ENCODE results near the gene PAX2. TPM values are rescaled to one million over a fixed set of nuclear protein-coding genes. Genes with fewer than 3 reads are reported as not detected.

Gene PAX2
- polyA plus RNA-seq, 2 donors = not detected

GRCh38 chr10:100750291-100751210 lies 5.2 kb downstream of the PAX2 start:
- Histone ChIP-seq H3K36me3 (ENCODE audit: control insufficient read depth in 2 of 2, insufficient read depth in 2 of 2, low read length in 1 of 2) (no peaks in the 10 kb centered on the region), H3K27me3 (ENCODE audit: control insufficient read depth in 1 of 2, insufficient read depth in 2 of 2, low read length in 2 of 2) (peaks cover 3 to 53% of the 10 kb centered on the region in 2 donors), H3K9me3 (ENCODE audit: control insufficient read depth in 2 of 2, insufficient read depth in 1 of 2, low read depth in 1 of 2, low read length in 1 of 2) (no peaks in the 10 kb centered on the region), H3K27ac (ENCODE audit: low read depth in 2 of 2, low read length in 1 of 2) (no peak overlapping the region), H3K4me1 (ENCODE audit: control insufficient read depth in 2 of 2, insufficient read depth in 2 of 2, low read length in 1 of 2) (peaks cover 8 to 10% of the 10 kb centered on the region in 2 donors), H3K4me3 (ENCODE audit: low read depth in 1 of 2, low read length in 2 of 2) (no peak overlapping the region)
- 8% methylated on average over 37 of the region's 37 CpGs for WGBS, 2 donors

GRCh38 chr10:100751211-100751933 lies 6.0 kb downstream of the PAX2 start:
- Histone ChIP-seq H3K27ac (ENCODE audit: low read depth in 2 of 2, low read length in 1 of 2) (no peak overlapping the region), H3K4me3 (ENCODE audit: low read depth in 1 of 2, low read length in 2 of 2) (no peak overlapping the region), H3K36me3 (ENCODE audit: control insufficient read depth in 2 of 2, insufficient read depth in 2 of 2, low read length in 1 of 2) (no peaks in the 10 kb centered on the region), H3K9me3 (ENCODE audit: control insufficient read depth in 2 of 2, insufficient read depth in 1 of 2, low read depth in 1 of 2, low read length in 1 of 2) (no peaks in the 10 kb centered on the region), H3K4me1 (ENCODE audit: control insufficient read depth in 2 of 2, insufficient read depth in 2 of 2, low read length in 1 of 2) (peaks cover 3 to 8% of the 10 kb centered on the region in 2 donors), H3K27me3 (ENCODE audit: control insufficient read depth in 1 of 2, insufficient read depth in 2 of 2, low read length in 2 of 2) (peaks cover 0 to 47% of the 10 kb centered on the region in 2 donors)
- 34 to 37% methylated on average over 7 of the region's 7 CpGs for WGBS, 2 donors

DNA sequence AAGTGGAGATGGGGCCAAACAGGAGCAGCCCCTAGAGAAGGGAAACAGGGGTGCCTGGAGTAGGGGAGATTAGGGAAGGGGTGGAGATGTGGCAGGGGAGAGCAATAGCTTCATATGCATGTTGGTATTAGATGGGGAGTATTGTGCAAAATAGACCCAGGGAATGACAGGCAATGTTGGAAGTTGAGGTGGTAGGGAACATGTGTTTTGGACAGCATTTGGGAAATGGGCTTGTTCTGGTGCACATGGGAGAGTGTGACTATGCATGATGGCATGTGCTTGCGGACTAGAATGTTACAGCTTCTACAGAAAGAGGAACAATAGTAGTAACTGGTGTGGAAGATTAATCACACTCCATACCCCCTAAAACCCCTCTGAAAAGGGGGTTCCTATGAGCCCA lies 10.4 kb downstream of the PAX2 start:
- WGBS, 2 donors = 88 to 94% methylated on average over 1 of the region's 1 CpG
- H3K27ac ChIP-seq (ENCODE audit: low read depth in 2 of 2, low read length in 1 of 2) = no peak overlapping the region
- no peaks in the 10 kb centered on the region for H3K36me3 ChIP-seq (ENCODE audit: control insufficient read depth in 2 of 2, insufficient read depth in 2 of 2, low read length in 1 of 2)
- no peak overlapping the region for H3K4me3 ChIP-seq (ENCODE audit: low read depth in 1 of 2, low read length in 2 of 2)
- H3K9me3 ChIP-seq (ENCODE audit: control insufficient read depth in 2 of 2, insufficient read depth in 1 of 2, low read depth in 1 of 2, low read length in 1 of 2) = no peaks in the 10 kb centered on the region
- H3K4me1 ChIP-seq (ENCODE audit: control insufficient read depth in 2 of 2, insufficient read depth in 2 of 2, low read length in 1 of 2) = no peaks in the 10 kb centered on the region
- peaks cover 4 to 16% of the 10 kb centered on the region in 2 donors for H3K27me3 ChIP-seq (ENCODE audit: control insufficient read depth in 1 of 2, insufficient read depth in 2 of 2, low read length in 2 of 2)

GRCh38 chr10:100759331-100759730 lies 13.9 kb downstream of the PAX2 start:
- H3K4me3 ChIP-seq (ENCODE audit: low read depth in 1 of 2, low read length in 2 of 2) = no peak overlapping the region
- H3K4me1 ChIP-seq (ENCODE audit: control insufficient read depth in 2 of 2, insufficient read depth in 2 of 2, low read length in 1 of 2) = no peaks in the 10 kb centered on the region
- no peaks in the 10 kb centered on the region for H3K36me3 ChIP-seq (ENCODE audit: control insufficient read depth in 2 of 2, insufficient read depth in 2 of 2, low read length in 1 of 2)
- 42 to 57% methylated on average over 4 of the region's 4 CpGs for WGBS, 2 donors
- no peak overlapping the region for H3K27ac ChIP-seq (ENCODE audit: low read depth in 2 of 2, low read length in 1 of 2)
- peaks cover 4 to 8% of the 10 kb centered on the region in 2 donors for H3K27me3 ChIP-seq (ENCODE audit: control insufficient read depth in 1 of 2, insufficient read depth in 2 of 2, low read length in 2 of 2)
- H3K9me3 ChIP-seq (ENCODE audit: control insufficient read depth in 2 of 2, insufficient read depth in 1 of 2, low read depth in 1 of 2, low read length in 1 of 2) = no peaks in the 10 kb centered on the region

DNA sequence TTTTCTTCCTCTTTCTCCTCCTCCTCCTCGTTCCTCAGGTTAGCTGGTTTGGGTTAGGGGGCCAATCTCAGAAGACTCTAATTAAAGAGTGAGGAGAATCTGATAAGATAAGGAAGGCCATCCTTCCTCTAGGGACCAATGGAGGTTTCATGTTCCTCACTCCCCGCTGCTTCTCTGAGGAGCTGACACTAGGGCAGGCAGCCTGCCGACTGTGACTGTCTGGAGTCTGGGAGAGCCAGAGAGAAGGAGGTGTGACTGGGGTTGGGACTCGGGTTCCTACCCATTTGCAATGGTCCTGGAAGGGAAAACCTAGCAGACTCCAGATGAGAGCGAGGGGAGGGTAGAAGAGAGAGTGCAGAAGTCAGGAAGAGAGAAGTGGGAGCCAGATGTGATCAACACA lies 15.3 kb downstream of the PAX2 start:
- Histone ChIP-seq H3K4me1 (ENCODE audit: control insufficient read depth in 2 of 2, insufficient read depth in 2 of 2, low read length in 1 of 2) (no peaks in the 10 kb centered on the region), H3K9me3 (ENCODE audit: control insufficient read depth in 2 of 2, insufficient read depth in 1 of 2, low read depth in 1 of 2, low read length in 1 of 2) (no peaks in the 10 kb centered on the region), H3K27me3 (ENCODE audit: control insufficient read depth in 1 of 2, insufficient read depth in 2 of 2, low read length in 2 of 2) (peaks cover 4 to 6% of the 10 kb centered on the region in 2 donors), H3K36me3 (ENCODE audit: control insufficient read depth in 2 of 2, insufficient read depth in 2 of 2, low read length in 1 of 2) (no peaks in the 10 kb centered on the region), H3K27ac (ENCODE audit: low read depth in 2 of 2, low read length in 1 of 2) (no peak overlapping the region), H3K4me3 (ENCODE audit: low read depth in 1 of 2, low read length in 2 of 2) (no peak overlapping the region)
- WGBS, 2 donors = 33 to 34% methylated on average over 5 of the region's 5 CpGs

DNA sequence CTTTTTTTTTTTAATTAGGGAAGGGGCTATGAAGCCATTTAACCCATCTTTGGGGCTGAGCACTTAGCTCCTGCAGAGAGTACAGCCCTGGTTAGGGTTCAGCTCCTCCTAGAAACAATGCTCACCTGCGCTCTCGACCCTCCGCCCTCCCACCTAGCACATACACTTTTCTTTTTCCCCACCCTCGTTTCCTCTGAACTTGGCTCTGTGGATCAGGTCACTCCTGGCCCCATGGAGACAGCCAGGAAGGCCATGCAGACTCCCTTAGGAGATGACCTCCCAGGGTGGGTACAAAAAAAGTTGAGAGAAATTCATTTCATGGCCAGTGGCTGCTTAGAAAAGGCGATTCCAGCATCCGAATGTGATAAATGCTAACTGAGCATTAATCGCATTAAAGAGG lies 15.8 kb downstream of the PAX2 start:
- no peaks in the 10 kb centered on the region for H3K36me3 ChIP-seq (ENCODE audit: control insufficient read depth in 2 of 2, insufficient read depth in 2 of 2, low read length in 1 of 2)
- H3K27ac ChIP-seq (ENCODE audit: low read depth in 2 of 2, low read length in 1 of 2) = no peak overlapping the region
- H3K9me3 ChIP-seq (ENCODE audit: control insufficient read depth in 2 of 2, insufficient read depth in 1 of 2, low read depth in 1 of 2, low read length in 1 of 2) = no peaks in the 10 kb centered on the region
- H3K27me3 ChIP-seq (ENCODE audit: control insufficient read depth in 1 of 2, insufficient read depth in 2 of 2, low read length in 2 of 2) = peaks cover 4 to 6% of the 10 kb centered on the region in 2 donors
- WGBS, 2 donors = 70 to 73% methylated on average over 7 of the region's 7 CpGs
- no peaks in the 10 kb centered on the region for H3K4me1 ChIP-seq (ENCODE audit: control insufficient read depth in 2 of 2, insufficient read depth in 2 of 2, low read length in 1 of 2)
- H3K4me3 ChIP-seq (ENCODE audit: low read depth in 1 of 2, low read length in 2 of 2) = no peak overlapping the region

DNA sequence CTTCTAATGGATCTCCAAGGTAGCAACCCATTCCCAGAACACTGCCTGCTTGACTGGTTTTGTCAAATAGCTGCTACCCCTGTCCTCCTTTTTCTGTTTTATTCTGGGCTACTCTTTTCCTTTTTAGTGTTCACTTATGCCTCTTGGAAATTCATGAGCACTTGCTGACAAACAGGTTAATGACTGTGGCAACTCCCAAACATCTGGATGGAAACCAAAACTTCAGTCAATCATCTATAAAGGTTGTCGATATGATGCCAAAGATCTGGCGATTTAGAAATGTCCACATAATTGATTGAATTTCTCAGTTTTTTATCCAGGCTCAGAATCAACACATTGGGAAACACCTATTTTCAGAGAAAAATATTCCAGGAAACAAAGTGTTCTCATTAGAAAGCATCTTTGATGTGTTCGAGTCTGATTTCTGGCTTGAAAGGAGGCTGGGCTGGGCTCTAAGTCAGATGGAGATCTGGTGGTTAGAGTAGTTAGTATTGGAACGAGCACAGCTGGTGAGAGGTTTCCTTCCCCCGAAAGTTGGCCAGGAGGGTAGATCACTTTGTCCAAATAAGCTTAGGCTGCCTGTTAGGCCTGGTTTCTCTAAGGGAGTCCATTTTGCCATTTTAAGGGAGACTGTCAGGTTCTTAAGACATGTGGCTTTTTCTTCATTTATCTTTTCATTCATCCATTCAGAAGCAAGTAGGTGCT lies 17.8 kb downstream of the PAX2 start:
- WGBS, 2 donors = 64 to 65% methylated on average over 5 of the region's 5 CpGs
- H3K9me3 ChIP-seq (ENCODE audit: control insufficient read depth in 2 of 2, insufficient read depth in 1 of 2, low read depth in 1 of 2, low read length in 1 of 2) = no peaks in the 10 kb centered on the region
- no peak overlapping the region for H3K4me3 ChIP-seq (ENCODE audit: low read depth in 1 of 2, low read length in 2 of 2)
- no peak overlapping the region for H3K27ac ChIP-seq (ENCODE audit: low read depth in 2 of 2, low read length in 1 of 2)
- H3K36me3 ChIP-seq (ENCODE audit: control insufficient read depth in 2 of 2, insufficient read depth in 2 of 2, low read length in 1 of 2) = no peaks in the 10 kb centered on the region
- no peaks in the 10 kb centered on the region for H3K4me1 ChIP-seq (ENCODE audit: control insufficient read depth in 2 of 2, insufficient read depth in 2 of 2, low read length in 1 of 2)
- H3K27me3 ChIP-seq (ENCODE audit: control insufficient read depth in 1 of 2, insufficient read depth in 2 of 2, low read length in 2 of 2) = peaks cover 0 to 4% of the 10 kb centered on the region in 2 donors

GRCh38 chr10:100766693-100767421 lies 21.5 kb downstream of the PAX2 start:
- H3K4me1 ChIP-seq (ENCODE audit: control insufficient read depth in 2 of 2, insufficient read depth in 2 of 2, low read length in 1 of 2) = no peaks in the 10 kb centered on the region
- WGBS, 2 donors = 50 to 55% methylated on average over 10 of the region's 10 CpGs
- no peaks in the 10 kb centered on the region for H3K27me3 ChIP-seq (ENCODE audit: control insufficient read depth in 1 of 2, insufficient read depth in 2 of 2, low read length in 2 of 2)

DNA sequence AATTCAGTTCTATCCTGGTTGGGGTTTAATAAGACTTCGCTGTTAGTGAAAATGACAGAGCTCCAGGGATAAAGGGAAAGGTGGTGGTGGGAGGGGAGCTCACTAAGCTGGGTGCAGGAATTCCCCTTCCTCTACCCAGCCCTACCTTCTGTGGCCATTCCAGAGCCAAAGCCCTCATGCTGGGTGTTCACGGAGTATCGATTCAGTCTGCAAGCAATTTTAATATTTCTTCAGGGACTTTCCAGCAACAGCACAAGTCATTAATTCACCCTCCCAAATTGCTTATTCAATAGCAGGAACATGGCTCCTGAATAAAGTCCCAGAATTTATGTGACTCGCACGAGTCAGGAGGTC lies 22.0 kb downstream of the PAX2 start:
- no peak overlapping the region for H3K27ac ChIP-seq (ENCODE audit: low read depth in 2 of 2, low read length in 1 of 2)
- no peaks in the 10 kb centered on the region for H3K36me3 ChIP-seq (ENCODE audit: control insufficient read depth in 2 of 2, insufficient read depth in 2 of 2, low read length in 1 of 2)
- H3K27me3 ChIP-seq (ENCODE audit: control insufficient read depth in 1 of 2, insufficient read depth in 2 of 2, low read length in 2 of 2) = no peaks in the 10 kb centered on the region
- no peak overlapping the region for H3K4me3 ChIP-seq (ENCODE audit: low read depth in 1 of 2, low read length in 2 of 2)
- H3K4me1 ChIP-seq (ENCODE audit: control insufficient read depth in 2 of 2, insufficient read depth in 2 of 2, low read length in 1 of 2) = no peaks in the 10 kb centered on the region
- no peaks in the 10 kb centered on the region for H3K9me3 ChIP-seq (ENCODE audit: control insufficient read depth in 2 of 2, insufficient read depth in 1 of 2, low read depth in 1 of 2, low read length in 1 of 2)
- 53 to 61% methylated on average over 5 of the region's 5 CpGs for WGBS, 2 donors

More at GRCh38 chr10:100766693-100767421, 21.5 kb downstream of the PAX2 start:
- no peaks in the 10 kb centered on the region for H3K9me3 ChIP-seq (ENCODE audit: control insufficient read depth in 2 of 2, insufficient read depth in 1 of 2, low read depth in 1 of 2, low read length in 1 of 2)
- no peak overlapping the region for H3K27ac ChIP-seq (ENCODE audit: low read depth in 2 of 2, low read length in 1 of 2)
- H3K4me3 ChIP-seq (ENCODE audit: low read depth in 1 of 2, low read length in 2 of 2) = no peak overlapping the region
- no peaks in the 10 kb centered on the region for H3K36me3 ChIP-seq (ENCODE audit: control insufficient read depth in 2 of 2, insufficient read depth in 2 of 2, low read length in 1 of 2)
